HFF-Myc (cell line): ENCODE data around the gene AP2S1.
"Not testable (repeated sequence)": the region's sequence is repeated elsewhere in the genome, so short reads cannot be mapped to it uniquely, and the experiment has no call there.

Experiments used
- DNase-seq: peaks from one replicate; pipeline ENCODE4 v3.0.0-alpha.2; 2011; ENCODE audit warnings: low read depth; ENCODE audit errors: extremely low read depth
- H3K4me3 ChIP-seq: replicated peaks from 2 replicates; pipeline ENCODE4 v1.5.1; 2011; ENCODE audit warnings: low read depth, mild to moderate bottlenecking, control low read depth, low read length
- CTCF ChIP-seq: IDR thresholded peaks from 2 replicates; pipeline ENCODE4 v1.5.1; 2012; ENCODE audit warnings: mild to moderate bottlenecking, low read depth, low read length, control low read depth; ENCODE audit errors: missing control alignments

AP2S1 gene

DNA sequence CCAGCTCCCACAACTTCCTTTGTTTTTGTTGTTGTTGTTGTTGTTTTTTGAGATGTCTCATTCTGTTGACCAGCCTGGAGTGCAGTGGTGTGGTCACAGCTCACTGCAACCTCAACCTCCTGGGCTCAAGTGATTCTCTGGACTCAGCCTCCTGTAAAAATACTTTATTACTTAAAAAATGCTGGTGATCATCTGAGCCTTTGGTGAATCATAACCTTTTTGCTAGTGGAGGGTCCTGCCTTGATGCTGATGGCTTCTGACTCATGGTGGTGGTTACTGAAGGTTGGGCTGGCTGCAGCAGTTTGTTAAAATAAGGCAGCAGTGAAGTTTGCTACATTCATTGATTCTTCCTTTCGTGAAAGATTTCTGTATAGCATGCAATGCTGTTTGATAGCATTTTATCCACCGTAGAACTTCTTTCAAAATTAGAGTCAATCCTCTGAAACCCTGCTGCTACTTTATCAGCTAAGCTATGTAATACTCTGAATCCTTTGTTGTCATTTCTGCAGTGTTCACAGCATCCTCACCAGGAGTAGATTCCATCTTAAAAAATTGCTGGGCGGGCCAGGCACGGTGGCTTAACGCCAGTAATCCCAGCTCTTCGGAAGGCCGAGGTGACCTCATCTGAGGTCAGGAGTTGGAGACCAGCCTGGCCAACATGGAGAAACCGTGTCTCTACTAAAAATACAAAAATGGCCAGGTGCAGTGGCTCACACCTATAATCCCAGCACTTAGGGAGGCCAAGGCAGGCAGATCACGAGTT is 28.1 kb upstream of the AP2S1 start:
- DNase-seq, result peak; percentile 48
- no peak for TF ChIP-seq CTCF
- H3K4me3 ChIP-seq, result no peak overlapping the region

DNA sequence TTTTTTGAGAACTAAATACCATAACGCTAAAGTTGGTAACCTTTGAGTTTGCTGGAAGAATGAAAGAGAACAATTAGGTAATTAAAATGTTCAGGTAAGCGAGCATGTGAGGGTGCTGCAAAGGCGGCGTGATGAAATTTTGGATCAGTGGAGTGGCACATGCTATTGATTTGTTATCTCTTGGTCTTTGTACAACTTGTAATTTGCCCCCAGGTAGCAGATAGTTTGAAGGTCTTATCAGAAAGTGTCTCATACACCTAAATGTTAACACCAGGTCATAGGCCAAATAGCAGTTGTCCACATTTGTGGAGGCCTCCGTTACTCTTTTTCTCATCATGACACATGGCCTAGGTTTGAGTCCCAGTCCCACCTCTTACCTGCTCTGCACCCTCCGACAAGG is 25.0 kb upstream of the AP2S1 start:
- no peak overlapping the region for H3K4me3 ChIP-seq

GRCh38 chr19:46875234-46875633 is 24.6 kb upstream of the AP2S1 start:
- H3K4me3 ChIP-seq, result no peak overlapping the region
- DNase-seq, result no peak
- no peak for TF ChIP-seq CTCF

More for the DNA sequence above, 25.0 kb upstream of the AP2S1 start:
- no peak for TF ChIP-seq CTCF
- DNase-seq, result no peak

- TF ChIP-seq CTCF, result no peak
- DNase-seq, result no peak
- no peak overlapping the region for H3K4me3 ChIP-seq
Observed at GRCh38 chr19:46872967-46873366, 22.3 kb upstream of the AP2S1 start.

DNA sequence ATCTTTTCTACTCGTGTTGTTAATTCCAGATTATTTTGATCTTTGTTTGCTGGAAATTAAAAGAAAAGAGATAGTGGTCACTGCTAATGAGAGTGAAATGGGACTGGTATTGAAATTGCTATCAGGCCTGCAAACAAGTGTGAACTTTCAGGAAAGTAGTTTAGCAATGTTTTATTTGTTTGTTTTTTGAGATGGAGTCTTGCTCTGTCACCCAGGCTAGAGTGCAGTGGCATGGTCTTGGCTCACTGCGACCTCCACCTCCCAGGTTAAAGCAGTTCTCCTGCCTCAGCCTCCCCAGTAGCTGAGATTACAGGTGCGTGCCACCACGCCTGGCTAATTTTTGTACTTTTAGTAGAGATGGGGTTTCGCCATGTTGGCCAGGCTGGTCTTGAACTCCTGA is 20.5 kb upstream of the AP2S1 start:
- DNase-seq, H3K4me3 ChIP-seq: not testable (repeated sequence)

GRCh38 chr19:46868025-46868802 is 17.6 kb upstream of the AP2S1 start:
- DNase-seq, result no peak
- TF ChIP-seq CTCF, result no peak
- H3K4me3 ChIP-seq, result no peak overlapping the region

DNA sequence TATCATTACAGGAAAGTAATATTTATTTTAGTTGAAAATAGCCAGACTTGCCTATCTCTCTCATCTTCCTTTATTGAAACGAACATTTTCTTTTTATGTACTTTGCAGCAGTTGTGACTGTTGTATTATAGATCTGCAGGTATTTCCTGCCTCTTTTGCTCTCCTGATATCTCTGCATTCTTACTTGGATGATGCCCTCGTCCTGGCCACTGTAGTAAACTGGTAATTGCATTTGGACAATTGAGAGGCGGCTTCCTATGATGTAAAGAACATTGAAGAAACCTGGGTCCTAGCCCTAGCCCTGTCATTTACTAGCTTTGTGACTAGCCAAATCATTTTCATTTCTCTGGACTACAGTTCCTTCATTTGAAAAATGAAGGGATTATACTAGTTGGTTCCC is 16.5 kb upstream of the AP2S1 start:
- DNase-seq, result no peak
- TF ChIP-seq CTCF, result no peak
- H3K4me3 ChIP-seq, result no peak overlapping the region
